Fibroblast of villous mesenchyme (primary cell): Measurements from ENCODE around the gene ATOH1. TPM values are rescaled to one million over a fixed set of nuclear protein-coding genes. Genes with fewer than 3 reads are reported as not detected.

ENCODE experiments used
- DNase-seq: peaks from one replicate; pipeline ENCODE4 v3.0.0-alpha.2; 2010; ENCODE audit warnings: low read depth
- H3K4me3 ChIP-seq: 2 replicates; pipeline ENCODE4 v1.5.1; 2011; ENCODE audit warnings: low read depth, mild to moderate bottlenecking, low read length
- CTCF ChIP-seq: IDR thresholded peaks from 2 replicates; pipeline ENCODE4 v1.5.1; 2012; ENCODE audit warnings: low read depth, mild to moderate bottlenecking, low read length; ENCODE audit not compliant: insufficient read depth
- total RNA-seq: library from RNA; depleted of rRNA; stranded (reverse); fragments of >200 nt; gene quantifications from 2 replicates; pipeline ENCODE4 v1.2.3, GENCODE V29; 2012

The ATOH1 gene
- total RNA-seq, 1 donor = not detected

GRCh38 chr4:93843772-93844171 lies 15.2 kb downstream of the ATOH1 start:
- no peak for DNase-seq
- no peak for TF ChIP-seq CTCF
- H3K4me3 ChIP-seq = no peak overlapping the region

GRCh38 chr4:93852680-93853079 lies 24.1 kb downstream of the ATOH1 start:
- DNase-seq = no peak
- no peak for TF ChIP-seq CTCF
- H3K4me3 ChIP-seq = no peak overlapping the region

GRCh38 chr4:93855926-93856325 lies 27.4 kb downstream of the ATOH1 start:
- no peak for TF ChIP-seq CTCF
- DNase-seq = no peak
- H3K4me3 ChIP-seq = no peak overlapping the region

GRCh38 chr4:93865650-93866049 lies 37.1 kb downstream of the ATOH1 start:
- H3K4me3 ChIP-seq = no peak overlapping the region
- TF ChIP-seq CTCF = no peak
- no peak for DNase-seq

- H3K4me3 ChIP-seq = no peak overlapping the region
- DNase-seq = no peak
- no peak for TF ChIP-seq CTCF
These were observed 39.0 kb downstream of the ATOH1 start for GRCh38 chr4:93867416-93868001.

- TF ChIP-seq CTCF = no peak
- no peak for DNase-seq
- H3K4me3 ChIP-seq = no peak overlapping the region
These were observed 42.4 kb downstream of the ATOH1 start for GRCh38 chr4:93870876-93871458.

- DNase-seq = no peak
- no peak overlapping the region for H3K4me3 ChIP-seq
- TF ChIP-seq CTCF = no peak
These were observed 48.2 kb downstream of the ATOH1 start for GRCh38 chr4:93876754-93877153.
